K562 (cell line): ENCODE data around the gene SLC25A21. TPM values are rescaled to one million over a fixed set of nuclear protein-coding genes. Genes with fewer than 3 reads are reported as not detected.

ENCODE experiments used
- ATF7 ChIP-seq: fragments of 450-650 bp; IDR thresholded peaks from 2 replicates; pipeline ENCODE4 v1.7.1; 2014; ENCODE audit warnings: mild to moderate bottlenecking, moderate library complexity
- GTF2A2 ChIP-seq: IDR thresholded peaks from 2 replicates; pipeline ENCODE4 v1.6.1; 2016; ENCODE audit warnings: mild to moderate bottlenecking, missing genetic modification characterization, missing compliant biosample characterization
- POLR2AphosphoS5 ChIP-seq: IDR thresholded peaks from 2 replicates; pipeline ENCODE4 v1.6.1; 2011; ENCODE audit warnings: mild to moderate bottlenecking, low read depth, low read length, moderate library complexity; ENCODE audit not compliant: control insufficient read depth, insufficient read depth
- polyA plus RNA-seq, 8 experiments: library from polyadenylated mRNA; depleted of rRNA in 4 of 8; stranded (reverse) in 5 of 8; unstranded in 3 of 8; fragments of >200 nt; fragmentation: Nextera tagmentation in 2 of 8; fragmentation: Illumina TruSeq in 1 of 8; extraction: Ambion mirVana in 2 of 8; extraction: Trizol in 1 of 8; gene quantifications; 2 replicates each; pipeline versions ENCODE4 v1.2.1 to v1.2.3, GENCODE V29; 2011 to 2014; ENCODE audit warnings: inconsistent platforms in 1 of 8, missing spikeins in 1 of 8
- total RNA-seq, 7 experiments: library from RNA; depleted of rRNA in 6 of 7; stranded (reverse); fragments of >200 nt in 6 of 7; fragmentation: Illumina TruSeq in 2 of 7; extraction: Trizol in 2 of 7; gene quantifications; 2 replicates each; pipeline versions ENCODE4 v1.2.1 to v1.2.3, GENCODE V29; 2011 to 2021; ENCODE audit warnings: low replicate concordance in 1 of 7
- TF ChIP-seq, protein P1 (sequence below): sonication (generic); formaldehyde crosslinking; IDR thresholded peaks from 2 replicates; pipeline ENCODE4 v1.8.1; 2023; ENCODE audit warnings: mild to moderate bottlenecking, missing genetic modification reagents
- TF ChIP-seq, protein P2 (sequence below): fragments of 450-650 bp; IDR thresholded peaks from 2 replicates; pipeline ENCODE4 v1.6.1; 2016; ENCODE audit warnings: mild to moderate bottlenecking

The SLC25A21 gene
- total and polyA plus RNA-seq, 9 of the 15 experiments (the other 6 are each of a cell fraction or from before 2014, with no cell fraction given), result 15.2 to 46.7 (median 28.7) TPM

GRCh38 chr14:37046815-37047214, 125.6 kb downstream of the SLC25A21 start (continued):
- TF ChIP-seq, protein P1, sequence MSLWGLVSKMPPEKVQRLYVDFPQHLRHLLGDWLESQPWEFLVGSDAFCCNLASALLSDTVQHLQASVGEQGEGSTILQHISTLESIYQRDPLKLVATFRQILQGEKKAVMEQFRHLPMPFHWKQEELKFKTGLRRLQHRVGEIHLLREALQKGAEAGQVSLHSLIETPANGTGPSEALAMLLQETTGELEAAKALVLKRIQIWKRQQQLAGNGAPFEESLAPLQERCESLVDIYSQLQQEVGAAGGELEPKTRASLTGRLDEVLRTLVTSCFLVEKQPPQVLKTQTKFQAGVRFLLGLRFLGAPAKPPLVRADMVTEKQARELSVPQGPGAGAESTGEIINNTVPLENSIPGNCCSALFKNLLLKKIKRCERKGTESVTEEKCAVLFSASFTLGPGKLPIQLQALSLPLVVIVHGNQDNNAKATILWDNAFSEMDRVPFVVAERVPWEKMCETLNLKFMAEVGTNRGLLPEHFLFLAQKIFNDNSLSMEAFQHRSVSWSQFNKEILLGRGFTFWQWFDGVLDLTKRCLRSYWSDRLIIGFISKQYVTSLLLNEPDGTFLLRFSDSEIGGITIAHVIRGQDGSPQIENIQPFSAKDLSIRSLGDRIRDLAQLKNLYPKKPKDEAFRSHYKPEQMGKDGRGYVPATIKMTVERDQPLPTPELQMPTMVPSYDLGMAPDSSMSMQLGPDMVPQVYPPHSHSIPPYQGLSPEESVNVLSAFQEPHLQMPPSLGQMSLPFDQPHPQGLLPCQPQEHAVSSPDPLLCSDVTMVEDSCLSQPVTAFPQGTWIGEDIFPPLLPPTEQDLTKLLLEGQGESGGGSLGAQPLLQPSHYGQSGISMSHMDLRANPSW, result no peak
- no peak for TF ChIP-seq POLR2AphosphoS5
- TF ChIP-seq, protein P2, sequence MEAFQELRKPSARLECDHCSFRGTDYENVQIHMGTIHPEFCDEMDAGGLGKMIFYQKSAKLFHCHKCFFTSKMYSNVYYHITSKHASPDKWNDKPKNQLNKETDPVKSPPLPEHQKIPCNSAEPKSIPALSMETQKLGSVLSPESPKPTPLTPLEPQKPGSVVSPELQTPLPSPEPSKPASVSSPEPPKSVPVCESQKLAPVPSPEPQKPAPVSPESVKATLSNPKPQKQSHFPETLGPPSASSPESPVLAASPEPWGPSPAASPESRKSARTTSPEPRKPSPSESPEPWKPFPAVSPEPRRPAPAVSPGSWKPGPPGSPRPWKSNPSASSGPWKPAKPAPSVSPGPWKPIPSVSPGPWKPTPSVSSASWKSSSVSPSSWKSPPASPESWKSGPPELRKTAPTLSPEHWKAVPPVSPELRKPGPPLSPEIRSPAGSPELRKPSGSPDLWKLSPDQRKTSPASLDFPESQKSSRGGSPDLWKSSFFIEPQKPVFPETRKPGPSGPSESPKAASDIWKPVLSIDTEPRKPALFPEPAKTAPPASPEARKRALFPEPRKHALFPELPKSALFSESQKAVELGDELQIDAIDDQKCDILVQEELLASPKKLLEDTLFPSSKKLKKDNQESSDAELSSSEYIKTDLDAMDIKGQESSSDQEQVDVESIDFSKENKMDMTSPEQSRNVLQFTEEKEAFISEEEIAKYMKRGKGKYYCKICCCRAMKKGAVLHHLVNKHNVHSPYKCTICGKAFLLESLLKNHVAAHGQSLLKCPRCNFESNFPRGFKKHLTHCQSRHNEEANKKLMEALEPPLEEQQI, result no peak
- no peak for TF ChIP-seq ATF7
- no peak for TF ChIP-seq GTF2A2 (tag)
